ENCODE measurements around the gene PDSS2.
A peak's percentile ranks its signal among the peaks of the same experiment; 100 is the strongest.

PDSS2 gene

GRCh38 chr6:107344383-107344782, 115.0 kb downstream of the PDSS2 start:
- no peaks in the 10 kb centered on the region for H3K4me1 Mint-ChIP-seq (ENCODE audit: low read depth)
- no peak overlapping the region for H3K4me3 Mint-ChIP-seq
- no peaks in the 10 kb centered on the region for H3K9me3 Mint-ChIP-seq (ENCODE audit: low read depth)
- H3K27ac Mint-ChIP-seq = no peak overlapping the region
- no peaks in the 10 kb centered on the region for H3K27me3 Mint-ChIP-seq
- peaks cover 2% of the 10 kb centered on the region for H3K36me3 Mint-ChIP-seq

- H3K4me3 Mint-ChIP-seq = no peak overlapping the region
- H3K36me3 Mint-ChIP-seq = peaks cover 2% of the 10 kb centered on the region
- H3K27me3 Mint-ChIP-seq = no peaks in the 10 kb centered on the region
- H3K27ac Mint-ChIP-seq = no peak overlapping the region
- H3K4me1 Mint-ChIP-seq (ENCODE audit: low read depth) = no peaks in the 10 kb centered on the region
- H3K9me3 Mint-ChIP-seq (ENCODE audit: low read depth) = no peaks in the 10 kb centered on the region
These were observed 117.2 kb downstream of the PDSS2 start for GRCh38 chr6:107342144-107342543.

- no peaks in the 10 kb centered on the region for H3K9me3 Mint-ChIP-seq (ENCODE audit: low read depth)
- peaks cover 2% of the 10 kb centered on the region for H3K36me3 Mint-ChIP-seq
- H3K27me3 Mint-ChIP-seq = no peaks in the 10 kb centered on the region
- no peak overlapping the region for H3K27ac Mint-ChIP-seq
- no peak overlapping the region for H3K4me3 Mint-ChIP-seq
- no peaks in the 10 kb centered on the region for H3K4me1 Mint-ChIP-seq (ENCODE audit: low read depth)
These were observed 118.5 kb downstream of the PDSS2 start for GRCh38 chr6:107340881-107341280.

GRCh38 chr6:107337191-107337741, 122.1 kb downstream of the PDSS2 start:
- no peaks in the 10 kb centered on the region for H3K9me3 Mint-ChIP-seq (ENCODE audit: low read depth)
- H3K27me3 Mint-ChIP-seq = no peaks in the 10 kb centered on the region
- no peak overlapping the region for H3K4me3 Mint-ChIP-seq
- peaks cover 10% of the 10 kb centered on the region for H3K36me3 Mint-ChIP-seq
- no peak overlapping the region for H3K27ac Mint-ChIP-seq
- H3K4me1 Mint-ChIP-seq (ENCODE audit: low read depth) = peaks cover 2% of the 10 kb centered on the region

GRCh38 chr6:107334026-107334425, 125.3 kb downstream of the PDSS2 start:
- no peak overlapping the region for H3K27ac Mint-ChIP-seq
- no peak overlapping the region for H3K4me3 Mint-ChIP-seq
- H3K9me3 Mint-ChIP-seq (ENCODE audit: low read depth) = no peaks in the 10 kb centered on the region
- peaks cover 16% of the 10 kb centered on the region for H3K4me1 Mint-ChIP-seq (ENCODE audit: low read depth)
- peaks cover 14% of the 10 kb centered on the region for H3K36me3 Mint-ChIP-seq
- no peaks in the 10 kb centered on the region for H3K27me3 Mint-ChIP-seq

- Mint-ChIP-seq H3K27me3 (no peaks in the 10 kb centered on the region), H3K4me1 (ENCODE audit: low read depth) (peaks cover 16% of the 10 kb centered on the region), H3K27ac (no peak overlapping the region), H3K36me3 (peaks cover 14% of the 10 kb centered on the region), H3K4me3 (no peak overlapping the region), H3K9me3 (ENCODE audit: low read depth) (no peaks in the 10 kb centered on the region)
These were observed 125.9 kb downstream of the PDSS2 start for GRCh38 chr6:107333491-107333890.

GRCh38 chr6:107331409-107332386, 127.7 kb downstream of the PDSS2 start:
- H3K27ac Mint-ChIP-seq = no peak overlapping the region
- no peaks in the 10 kb centered on the region for H3K9me3 Mint-ChIP-seq (ENCODE audit: low read depth)
- no peaks in the 10 kb centered on the region for H3K27me3 Mint-ChIP-seq
- no peak overlapping the region for H3K4me3 Mint-ChIP-seq
- peaks cover 21% of the 10 kb centered on the region for H3K36me3 Mint-ChIP-seq
- H3K4me1 Mint-ChIP-seq (ENCODE audit: low read depth) = peaks cover 16% of the 10 kb centered on the region

GRCh38 chr6:107330168-107330567, 129.2 kb downstream of the PDSS2 start:
- H3K4me3 Mint-ChIP-seq = no peak overlapping the region
- peaks cover 24% of the 10 kb centered on the region for H3K36me3 Mint-ChIP-seq
- no peaks in the 10 kb centered on the region for H3K9me3 Mint-ChIP-seq (ENCODE audit: low read depth)
- peaks cover 16% of the 10 kb centered on the region for H3K4me1 Mint-ChIP-seq (ENCODE audit: low read depth)
- no peaks in the 10 kb centered on the region for H3K27me3 Mint-ChIP-seq
- H3K27ac Mint-ChIP-seq = peak overlapping the region; percentile 66

- Mint-ChIP-seq H3K4me1 (ENCODE audit: low read depth) (peaks cover 16% of the 10 kb centered on the region), H3K27ac (peak overlapping the region; percentile 3), H3K27me3 (no peaks in the 10 kb centered on the region), H3K36me3 (peaks cover 23% of the 10 kb centered on the region), H3K9me3 (ENCODE audit: low read depth) (no peaks in the 10 kb centered on the region), H3K4me3 (no peak overlapping the region)
These were observed 130.1 kb downstream of the PDSS2 start for GRCh38 chr6:107329063-107329860.

GRCh38 chr6:107328081-107328480, 131.3 kb downstream of the PDSS2 start:
- Mint-ChIP-seq H3K4me1 (ENCODE audit: low read depth) (peaks cover 15% of the 10 kb centered on the region), H3K9me3 (ENCODE audit: low read depth) (no peaks in the 10 kb centered on the region), H3K36me3 (peaks cover 17% of the 10 kb centered on the region), H3K4me3 (no peak overlapping the region), H3K27ac (no peak overlapping the region), H3K27me3 (no peaks in the 10 kb centered on the region)

- Mint-ChIP-seq H3K27ac (no peak overlapping the region), H3K4me3 (no peak overlapping the region), H3K27me3 (no peaks in the 10 kb centered on the region), H3K4me1 (ENCODE audit: low read depth) (peaks cover 5% of the 10 kb centered on the region), H3K36me3 (peaks cover 13% of the 10 kb centered on the region), H3K9me3 (ENCODE audit: low read depth) (no peaks in the 10 kb centered on the region)
These were observed 136.1 kb downstream of the PDSS2 start for GRCh38 chr6:107323133-107323785.

GRCh38 chr6:107321793-107322192, 137.6 kb downstream of the PDSS2 start:
- no peak overlapping the region for H3K4me3 Mint-ChIP-seq
- H3K27me3 Mint-ChIP-seq = no peaks in the 10 kb centered on the region
- H3K4me1 Mint-ChIP-seq (ENCODE audit: low read depth) = peaks cover 5% of the 10 kb centered on the region
- H3K36me3 Mint-ChIP-seq = peaks cover 6% of the 10 kb centered on the region
- H3K9me3 Mint-ChIP-seq (ENCODE audit: low read depth) = no peaks in the 10 kb centered on the region
- no peak overlapping the region for H3K27ac Mint-ChIP-seq

- Mint-ChIP-seq H3K36me3 (peaks cover 3% of the 10 kb centered on the region), H3K27me3 (no peaks in the 10 kb centered on the region), H3K27ac (no peak overlapping the region), H3K4me3 (no peak overlapping the region), H3K9me3 (ENCODE audit: low read depth) (no peaks in the 10 kb centered on the region), H3K4me1 (ENCODE audit: low read depth) (peaks cover 5% of the 10 kb centered on the region)
These were observed 139.3 kb downstream of the PDSS2 start for GRCh38 chr6:107319906-107320530.

- Mint-ChIP-seq H3K4me3 (no peak overlapping the region), H3K4me1 (ENCODE audit: low read depth) (peaks cover 5% of the 10 kb centered on the region), H3K27me3 (no peaks in the 10 kb centered on the region), H3K36me3 (peaks cover 3% of the 10 kb centered on the region), H3K27ac (no peak overlapping the region), H3K9me3 (ENCODE audit: low read depth) (no peaks in the 10 kb centered on the region)
These were observed 141.1 kb downstream of the PDSS2 start for GRCh38 chr6:107318100-107318736.

Data from activated naive CD8-positive, alpha-beta T cell (primary cell).